ENCODE results near the gene TFAP2C. TPM values are rescaled to one million over a fixed set of nuclear protein-coding genes. Genes with fewer than 3 reads are reported as not detected.

TFAP2C gene
- polyA plus RNA-seq, 1 donor (not counting 4 experiments of a cell fraction or from before 2014, with no cell fraction given): 11.5 TPM

- no peak overlapping the region for H3K9ac ChIP-seq (ENCODE audit: control insufficient read depth, extremely low read depth, insufficient read depth, low read length)
- H2AFZ ChIP-seq (ENCODE audit: control insufficient read depth, low read length): peak overlapping the region; percentile 27
- FAIRE-seq (no peak), DNase-seq (ENCODE audit: low read depth, low spot score) (no peak)
- no peak overlapping the region for H3K4me3 ChIP-seq (ENCODE audit: control insufficient read depth in 2 of 3, extremely low read depth in 1 of 3, insufficient read depth in 2 of 3, low read depth in 1 of 3, low read length in 3 of 3)
- peaks cover 10% of the 10 kb centered on the region for H3K79me2 ChIP-seq (ENCODE audit: control insufficient read depth, insufficient read depth, low read length)
- H3K27ac ChIP-seq (ENCODE audit: control insufficient read depth, insufficient read depth, low read length): no peak overlapping the region
- dilution Hi-C loops (cut with MboI; ENCODE audit: extremely low pct_ligation_motif_present, low sequenced_read_pairs): no loop called here
- peaks cover 4% of the 10 kb centered on the region for H3K27me3 ChIP-seq (ENCODE audit: control insufficient read depth, extremely low read depth, insufficient read depth, low read length)
- no peak for TF ChIP-seq CTCF (optimal IDR thresholded peaks at IDR 0.05 in 1 of 3, IDR thresholded peaks at IDR 0.05 in 1 of 3, conservative IDR thresholded peaks at IDR 0.05 in 1 of 3; ENCODE audit: extremely low read depth in 1 of 3, insufficient read depth in 2 of 3, low read length in 3 of 3)
- no peak for TF ChIP-seq EZH2 (IDR thresholded peaks at IDR 0.05; ENCODE audit: low read length)
- no peaks in the 10 kb centered on the region for H3K9me1 ChIP-seq (ENCODE audit: control insufficient read depth, extremely low read depth, insufficient read depth, low read length)
- peaks cover 14% of the 10 kb centered on the region for H3K4me1 ChIP-seq (ENCODE audit: control insufficient read depth, extremely low read depth, insufficient read depth, low read length)
- no peaks in the 10 kb centered on the region for H4K20me1 ChIP-seq (ENCODE audit: control insufficient read depth, extremely low read depth, insufficient read depth, low read length)
- H3K9me3 ChIP-seq (ENCODE audit: control insufficient read depth, low read depth, low read length): no peaks in the 10 kb centered on the region
- no peaks in the 10 kb centered on the region for H3K36me3 ChIP-seq (ENCODE audit: control insufficient read depth in 2 of 2, extremely low read depth in 1 of 2, insufficient read depth in 2 of 2, low read length in 2 of 2)
- H3K4me2 ChIP-seq (ENCODE audit: control insufficient read depth, extremely low read depth, insufficient read depth, low read depth, low read length): peak overlapping the region; percentile 4
Observed at GRCh38 chr20:56624786-56625681, 4.1 kb upstream of the TFAP2C start.

GRCh38 chr20:56625837-56626236, 3.3 kb upstream of the TFAP2C start:
- H3K9me1 ChIP-seq (ENCODE audit: control insufficient read depth, extremely low read depth, insufficient read depth, low read length): no peaks in the 10 kb centered on the region
- H3K27me3 ChIP-seq (ENCODE audit: control insufficient read depth, extremely low read depth, insufficient read depth, low read length): peaks cover 4% of the 10 kb centered on the region
- no peak overlapping the region for H2AFZ ChIP-seq (ENCODE audit: control insufficient read depth, low read length)
- peak overlapping the region; percentile 17 for H3K4me2 ChIP-seq (ENCODE audit: control insufficient read depth, extremely low read depth, insufficient read depth, low read depth, low read length)
- H3K27ac ChIP-seq (ENCODE audit: control insufficient read depth, insufficient read depth, low read length): no peak overlapping the region
- peaks cover 17% of the 10 kb centered on the region for H3K79me2 ChIP-seq (ENCODE audit: control insufficient read depth, insufficient read depth, low read length)
- no peaks in the 10 kb centered on the region for H3K36me3 ChIP-seq (ENCODE audit: control insufficient read depth in 2 of 2, extremely low read depth in 1 of 2, insufficient read depth in 2 of 2, low read length in 2 of 2)
- no peak overlapping the region for H3K9ac ChIP-seq (ENCODE audit: control insufficient read depth, extremely low read depth, insufficient read depth, low read length)
- no peak for TF ChIP-seq EZH2 (IDR thresholded peaks at IDR 0.05; ENCODE audit: low read length)
- no peak for TF ChIP-seq CTCF (optimal IDR thresholded peaks at IDR 0.05 in 1 of 3, IDR thresholded peaks at IDR 0.05 in 1 of 3, conservative IDR thresholded peaks at IDR 0.05 in 1 of 3; ENCODE audit: extremely low read depth in 1 of 3, insufficient read depth in 2 of 3, low read length in 3 of 3)
- DNase-seq (ENCODE audit: low read depth, low spot score) (no peak), FAIRE-seq (no peak)
- no peaks in the 10 kb centered on the region for H3K9me3 ChIP-seq (ENCODE audit: control insufficient read depth, low read depth, low read length)
- H4K20me1 ChIP-seq (ENCODE audit: control insufficient read depth, extremely low read depth, insufficient read depth, low read length): no peaks in the 10 kb centered on the region
- dilution Hi-C loops (cut with MboI; ENCODE audit: extremely low pct_ligation_motif_present, low sequenced_read_pairs): no loop called here
- peaks cover 14% of the 10 kb centered on the region for H3K4me1 ChIP-seq (ENCODE audit: control insufficient read depth, extremely low read depth, insufficient read depth, low read length)
- no peak overlapping the region for H3K4me3 ChIP-seq (ENCODE audit: control insufficient read depth in 2 of 3, extremely low read depth in 1 of 3, insufficient read depth in 2 of 3, low read depth in 1 of 3, low read length in 3 of 3)

All from keratinocyte (primary cell).